Fibroblast of lung (primary cell): ENCODE measurements around the gene PRG2. TPM values are rescaled to one million over a fixed set of nuclear protein-coding genes. Genes with fewer than 3 reads are reported as not detected.

Experiments
- DNase-seq, 2 donors: peaks; one replicate each; pipeline versions ENCODE4 v3.0.0 to v3.0.0-alpha.2; 2010; ENCODE audit warnings: low read depth in 2 of 2
- H2AFZ ChIP-seq: 2 replicates; pipeline ENCODE4 v1.5.1; 2012; ENCODE audit warnings: low read length, control low read depth, inconsistent platforms
- H3K27ac ChIP-seq: 2 replicates; pipeline ENCODE4 v1.5.1; 2011; ENCODE audit warnings: low read length, control low read depth; ENCODE audit not compliant: insufficient read depth
- H3K27me3 ChIP-seq: 2 replicates; pipeline ENCODE4 v1.5.1; 2011; ENCODE audit warnings: mild to moderate bottlenecking, low read length; ENCODE audit not compliant: control insufficient read depth, insufficient read depth
- H3K36me3 ChIP-seq: 2 replicates; pipeline ENCODE4 v1.5.1; 2011; ENCODE audit warnings: low read length; ENCODE audit not compliant: control insufficient read depth, insufficient read depth
- H3K4me1 ChIP-seq: 2 replicates; pipeline ENCODE4 v1.5.1; 2011; ENCODE audit warnings: low read length; ENCODE audit not compliant: control insufficient read depth, insufficient read depth; ENCODE audit errors: extremely low read depth
- H3K4me2 ChIP-seq: 2 replicates; pipeline ENCODE4 v1.5.1; 2011; ENCODE audit warnings: low read length, control low read depth; ENCODE audit not compliant: insufficient read depth; ENCODE audit errors: extremely low read depth
- H3K4me3 ChIP-seq, 4 experiments: fragments of 200-600 bp in 1 of 4; sonication (generic) in 1 of 4; replicated peaks in 1 of 4; 2 replicates each; pipeline ENCODE4 v1.5.1; 2011 to 2016; ENCODE audit warnings: low read length in 4 of 4, low read depth in 3 of 4, mild to moderate bottlenecking in 3 of 4, control low read depth in 2 of 4, inconsistent platforms in 1 of 4, mixed read lengths in 1 of 4; ENCODE audit not compliant: insufficient read depth in 1 of 4; ENCODE audit errors: control extremely low read depth in 1 of 4
- H3K79me2 ChIP-seq: 2 replicates; pipeline ENCODE4 v1.5.1; 2012; ENCODE audit warnings: mild to moderate bottlenecking, low read length, inconsistent platforms; ENCODE audit not compliant: control insufficient read depth, insufficient read depth
- H3K9ac ChIP-seq: 2 replicates; pipeline ENCODE4 v1.5.1; 2011; ENCODE audit warnings: mild to moderate bottlenecking, low read length, control low read depth; ENCODE audit not compliant: insufficient read depth
- H3K9me3 ChIP-seq: 2 replicates; pipeline ENCODE4 v1.5.1; 2012; ENCODE audit warnings: low read depth, low read length; ENCODE audit not compliant: control insufficient read depth, insufficient read depth
- H4K20me1 ChIP-seq: 2 replicates; pipeline ENCODE4 v1.5.1; 2011; ENCODE audit warnings: low read length; ENCODE audit not compliant: control insufficient read depth, insufficient read depth; ENCODE audit errors: extremely low read depth
- EZH2 ChIP-seq: IDR thresholded peaks from 2 replicates; pipeline ENCODE4 v1.5.1; 2012; ENCODE audit warnings: low read length, control low read depth, mild to moderate bottlenecking; ENCODE audit errors: missing control alignments
- polyA plus RNA-seq, 2 donors: library from polyadenylated mRNA; depleted of rRNA in 1 of 2; stranded (reverse) in 1 of 2; unstranded in 1 of 2; fragments of >200 nt; gene quantifications; 2 replicates each; pipeline ENCODE4 v1.2.1, GENCODE V29; 2011 to 2012; ENCODE audit warnings: missing spikeins in 1 of 2
- total RNA-seq: library from RNA; depleted of rRNA; stranded (reverse); fragments of >200 nt; gene quantifications from 2 replicates; pipeline ENCODE4 v1.2.1, GENCODE V29; 2014
- TF ChIP-seq, protein P1 (sequence below), 2 donors: IDR thresholded peaks in 1 of 2; conservative IDR thresholded peaks in 1 of 2; 1 replicate in 1 of 2; 2 replicates in 1 of 2; pipeline ENCODE4 v1.5.1; 2011 to 2012; ENCODE audit warnings: low read length in 2 of 2, control low read depth in 1 of 2, inconsistent platforms in 1 of 2, low read depth in 1 of 2, mild to moderate bottlenecking in 1 of 2

Gene PRG2
- total and polyA plus RNA-seq, 2 donors (not counting 1 experiment from before 2014, with no cell fraction given) = not detected

DNA sequence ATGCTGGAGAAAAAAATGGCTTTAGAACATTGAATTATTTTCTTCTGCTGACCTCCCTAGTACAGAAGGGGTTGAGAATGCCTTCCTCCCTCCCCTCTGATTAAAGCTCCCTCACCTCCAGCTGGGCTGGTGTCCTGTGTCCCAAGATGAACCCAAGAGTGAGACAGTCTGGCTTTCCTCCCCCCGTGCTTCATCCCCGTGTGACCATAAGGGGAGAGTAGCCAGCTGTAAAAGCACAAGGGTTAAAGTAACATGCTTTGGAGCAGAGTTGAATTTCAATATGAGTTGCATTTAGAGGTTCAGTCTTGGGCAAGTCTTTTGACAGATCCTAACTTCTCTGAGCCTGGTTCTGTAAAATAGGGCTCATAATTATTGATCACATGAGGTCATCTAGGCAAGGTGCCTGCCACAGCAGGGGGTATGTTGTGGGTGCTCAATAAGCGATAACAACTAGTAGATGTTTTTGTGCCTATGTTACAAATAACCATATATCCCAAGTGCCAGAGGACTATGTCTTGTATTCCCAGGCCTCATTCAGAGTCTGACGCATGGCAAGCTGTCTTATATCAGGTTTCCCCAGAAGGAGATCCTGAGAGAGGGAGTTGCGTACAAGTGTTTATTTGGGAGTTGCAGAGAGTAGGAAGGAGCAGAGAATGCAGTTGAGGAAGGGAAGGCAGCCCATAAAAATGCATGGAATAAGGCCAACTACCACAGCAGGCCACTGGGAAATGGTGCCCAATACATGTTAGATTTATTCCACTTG, 4.1 kb downstream of the PRG2 start:
- peaks cover 9% of the 10 kb centered on the region for H3K27me3 ChIP-seq
- H3K4me3 ChIP-seq = no peak overlapping the region
- no peaks in the 10 kb centered on the region for H3K79me2 ChIP-seq
- no peaks in the 10 kb centered on the region for H3K9me3 ChIP-seq
- DNase-seq = no peak
- no peak overlapping the region for H2AFZ ChIP-seq
- no peak overlapping the region for H3K9ac ChIP-seq
- H3K36me3 ChIP-seq = no peaks in the 10 kb centered on the region
- no peak overlapping the region for H3K4me2 ChIP-seq
- no peak overlapping the region for H3K27ac ChIP-seq
- TF ChIP-seq EZH2 = no peak
- no peaks in the 10 kb centered on the region for H4K20me1 ChIP-seq
- no peaks in the 10 kb centered on the region for H3K4me1 ChIP-seq

DNA sequence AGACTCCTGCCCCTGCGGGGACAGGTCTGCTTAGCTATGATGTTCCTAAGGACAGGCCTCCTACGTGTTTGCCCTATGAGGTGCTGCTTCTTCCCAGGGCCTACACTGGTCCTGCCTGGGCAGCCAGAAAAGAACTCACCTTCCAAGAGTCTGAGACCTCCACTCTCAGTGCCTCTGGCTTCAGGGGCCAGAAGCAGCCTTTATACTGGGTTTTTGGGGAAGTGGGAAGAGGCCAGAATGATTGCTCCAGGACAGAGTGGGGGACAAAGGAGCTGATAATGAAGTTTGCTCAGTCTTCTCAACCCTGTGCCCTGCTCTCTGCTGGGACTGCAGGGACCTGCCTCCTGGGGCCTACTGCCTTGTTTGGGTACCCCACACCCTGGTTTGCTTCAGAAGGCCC, 9.5 kb downstream of the PRG2 start, which contains the start of gene PRG3:
PRG3 (minus strand) TSS at position 176 of the 400 bp plus-strand sequence. CDS start 442 bp downstream, outside the sequence.
- no peak for DNase-seq
- H3K9ac ChIP-seq = no peak within 1 kb of the TSS
- no peaks in the 10 kb centered on the region for H3K9me3 ChIP-seq
- H2AFZ ChIP-seq = no peak within 1 kb of the TSS
- no peak for TF ChIP-seq EZH2
- TF ChIP-seq, protein P1, sequence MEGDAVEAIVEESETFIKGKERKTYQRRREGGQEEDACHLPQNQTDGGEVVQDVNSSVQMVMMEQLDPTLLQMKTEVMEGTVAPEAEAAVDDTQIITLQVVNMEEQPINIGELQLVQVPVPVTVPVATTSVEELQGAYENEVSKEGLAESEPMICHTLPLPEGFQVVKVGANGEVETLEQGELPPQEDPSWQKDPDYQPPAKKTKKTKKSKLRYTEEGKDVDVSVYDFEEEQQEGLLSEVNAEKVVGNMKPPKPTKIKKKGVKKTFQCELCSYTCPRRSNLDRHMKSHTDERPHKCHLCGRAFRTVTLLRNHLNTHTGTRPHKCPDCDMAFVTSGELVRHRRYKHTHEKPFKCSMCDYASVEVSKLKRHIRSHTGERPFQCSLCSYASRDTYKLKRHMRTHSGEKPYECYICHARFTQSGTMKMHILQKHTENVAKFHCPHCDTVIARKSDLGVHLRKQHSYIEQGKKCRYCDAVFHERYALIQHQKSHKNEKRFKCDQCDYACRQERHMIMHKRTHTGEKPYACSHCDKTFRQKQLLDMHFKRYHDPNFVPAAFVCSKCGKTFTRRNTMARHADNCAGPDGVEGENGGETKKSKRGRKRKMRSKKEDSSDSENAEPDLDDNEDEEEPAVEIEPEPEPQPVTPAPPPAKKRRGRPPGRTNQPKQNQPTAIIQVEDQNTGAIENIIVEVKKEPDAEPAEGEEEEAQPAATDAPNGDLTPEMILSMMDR (conservative IDR thresholded peaks at IDR 0.05 in 1 of 2, IDR thresholded peaks at IDR 0.05 in 1 of 2; ENCODE audit: low read depth in 1 of 2, low read length in 2 of 2) = no peak
- H3K4me1 ChIP-seq = no peaks in the 10 kb centered on the region
- H3K27ac ChIP-seq = no peak within 1 kb of the TSS
- H4K20me1 ChIP-seq = no peaks in the 10 kb centered on the region
- H3K79me2 ChIP-seq = no peaks in the 10 kb centered on the region
- no peak within 1 kb of the TSS for H3K4me2 ChIP-seq
- H3K27me3 ChIP-seq = no peaks in the 10 kb centered on the region
- no peak within 1 kb of the TSS for H3K4me3 ChIP-seq
- no peaks in the 10 kb centered on the region for H3K36me3 ChIP-seq

DNA sequence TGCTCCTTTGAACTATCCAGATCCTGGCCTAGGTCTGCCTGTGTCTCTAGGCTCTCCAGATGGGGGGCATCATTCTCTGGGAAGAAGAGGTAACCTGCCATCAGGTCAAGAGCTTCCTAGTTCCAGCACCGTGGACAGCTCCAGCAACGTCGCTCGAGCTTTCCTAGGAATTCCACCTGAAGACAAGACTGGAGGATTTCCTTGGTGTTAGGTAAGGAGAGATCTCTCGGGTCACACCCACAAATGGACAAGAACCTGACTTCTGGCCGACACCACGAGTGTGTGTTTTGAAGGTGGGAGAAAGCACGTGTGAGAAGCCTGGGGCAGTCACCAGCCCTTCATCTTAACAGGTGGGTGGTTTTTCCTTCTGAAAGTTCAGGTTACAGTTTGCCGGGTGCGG, 10.7 kb downstream of the PRG2 start:
- DNase-seq = peak; percentile 23 to 29
- Histone ChIP-seq H3K79me2 (no peaks in the 10 kb centered on the region), H2AFZ (no peak overlapping the region), H3K4me1 (no peaks in the 10 kb centered on the region), H3K27ac (no peak overlapping the region), H3K4me2 (no peak overlapping the region), H3K4me3 (no peak overlapping the region), H3K36me3 (no peaks in the 10 kb centered on the region), H3K9me3 (no peaks in the 10 kb centered on the region), H3K27me3 (no peaks in the 10 kb centered on the region), H3K9ac (no peak overlapping the region), H4K20me1 (no peaks in the 10 kb centered on the region)
- TF ChIP-seq, protein P1 (conservative IDR thresholded peaks at IDR 0.05 in 1 of 2, IDR thresholded peaks at IDR 0.05 in 1 of 2; ENCODE audit: low read depth in 1 of 2, low read length in 2 of 2) = no peak
- TF ChIP-seq EZH2 = no peak
